HCT116 (cell line): ENCODE results near the gene PKHD1. TPM values are rescaled to one million over a fixed set of nuclear protein-coding genes. Genes with fewer than 3 reads are reported as not detected.

Experiments used
- ATAC-seq: fragments of 200-7000 bp; cut with Tn5 transposase; 2 replicates; pipeline ENCODE4 v1.9.1; 2020; ENCODE audit warnings: mild to moderate bottlenecking, moderate library complexity
- BruUV-seq: library from RNA; stranded (reverse); fragments of 400-500 nt; replicated peaks from 2 replicates; lab custom pipeline; 2021; lab: Mats Ljungman, UMichigan
- CTCF ChIA-PET: fragments of 300-600 bp; sonication (Branson Sonifier 250); formaldehyde crosslinking; loops from one replicate; lab custom pipeline; 2021; ENCODE audit warnings: antibody characterized with exemption; lab: Charles Lee
- POLR2A ChIA-PET: fragments of 300-600, 350-600 bp; sonication (Branson Sonifier 250); formaldehyde crosslinking; loops from one replicate; lab custom pipeline; 2021; ENCODE audit warnings: antibody characterized with exemption; lab: Charles Lee
- RAD21 ChIA-PET, 2 experiments: fragments of 300-600 bp; sonication (Branson Sonifier 250); formaldehyde crosslinking; loops; one replicate each; lab custom pipeline; 2023; ENCODE audit warnings: low total read pairs in 2 of 2; ENCODE audit not compliant: uncharacterized antibody in 2 of 2, unreplicated experiment in 2 of 2, low non-redundant PET in 1 of 2; lab: Charles Lee
- DNase-seq: peaks from one replicate; pipeline ENCODE4 v3.0.0-alpha.2; 2010; ENCODE audit warnings: low read depth, low spot score
- H2AFZ ChIP-seq: fragments of 200-600 bp; shearing (Covaris generic), sonication (generic); 2 replicates; pipeline ENCODE4 v1.6.1; 2017; ENCODE audit warnings: low read depth, mixed run types, mixed read lengths, antibody characterized with exemption, low read length; ENCODE audit not compliant: poor library complexity, severe bottlenecking
- H3K27ac ChIP-seq: 2 replicates; pipeline ENCODE4 v1.5.1; 2012; ENCODE audit warnings: low read depth, low read length
- H3K27me3 ChIP-seq: fragments of 200-600 bp; sonication (generic); 2 replicates; pipeline ENCODE4 v1.6.1; 2016; ENCODE audit warnings: mixed run types, low read length, mixed read lengths; ENCODE audit not compliant: insufficient read depth
- H3K36me3 ChIP-seq, 2 experiments: fragments of 200-500 bp in 1 of 2; fragments of 200-600 bp in 1 of 2; sonication (Bioruptor generic) in 1 of 2; sonication (generic) in 1 of 2; 2 replicates each; pipeline versions ENCODE4 v1.5.1 to v1.6.1; 2014 to 2016; ENCODE audit warnings: low read length in 2 of 2, inconsistent platforms in 1 of 2, mixed read lengths in 1 of 2, mixed run types in 1 of 2; ENCODE audit not compliant: insufficient read depth in 2 of 2, control insufficient read depth in 1 of 2
- H3K4me1 ChIP-seq, 2 experiments: fragments of 200-600 bp in 1 of 2; sonication (generic) in 1 of 2; 2 replicates each; pipeline versions ENCODE4 v1.5.1 to v1.6.1; 2012 to 2017; ENCODE audit warnings: low read length in 2 of 2, inconsistent platforms in 1 of 2, mild to moderate bottlenecking in 1 of 2, mixed read lengths in 1 of 2, mixed run types in 1 of 2, moderate library complexity in 1 of 2; ENCODE audit not compliant: insufficient read depth in 2 of 2, control insufficient read depth in 1 of 2
- H3K4me2 ChIP-seq: fragments of 200-600 bp; sonication (generic); 2 replicates; pipeline ENCODE4 v1.6.1; 2017; ENCODE audit warnings: mixed run types, low read length, mixed read lengths
- H3K4me3 ChIP-seq, 2 experiments: fragments of 200-600 bp in 1 of 2; sonication (generic) in 1 of 2; replicated peaks in 1 of 2; 2 replicates each; pipeline ENCODE4 v1.5.1; 2011 to 2016; ENCODE audit warnings: low read length in 2 of 2, control low read depth in 1 of 2, low read depth in 1 of 2, mild to moderate bottlenecking in 1 of 2, mixed read lengths in 1 of 2, mixed run types in 1 of 2
- H3K79me2 ChIP-seq: fragments of 200-600 bp; sonication (generic); 2 replicates; pipeline ENCODE4 v1.6.1; 2017; ENCODE audit warnings: mild to moderate bottlenecking, mixed run types, low read length, moderate library complexity, mixed read lengths; ENCODE audit not compliant: insufficient read depth
- H3K9ac ChIP-seq: fragments of 200-600 bp; sonication (generic); 2 replicates; pipeline ENCODE4 v1.6.1; 2016; ENCODE audit warnings: low read length, mixed read lengths
- H3K9me2 ChIP-seq: fragments of 200-600 bp; sonication (generic), shearing (Covaris generic); 2 replicates; pipeline ENCODE4 v1.6.1; 2017; ENCODE audit warnings: mixed run types, mild to moderate bottlenecking, moderate library complexity; ENCODE audit not compliant: insufficient read depth
- H3K9me3 ChIP-seq, 2 experiments: fragments of 200-500 bp in 1 of 2; fragments of 200-600 bp in 1 of 2; sonication (Bioruptor generic) in 1 of 2; sonication (generic) in 1 of 2; 2 replicates each; pipeline ENCODE4 v1.6.1; 2014 to 2017; ENCODE audit warnings: low read length in 2 of 2, mixed read lengths in 2 of 2, inconsistent platforms in 1 of 2, low read depth in 1 of 2, mild to moderate bottlenecking in 1 of 2, mixed run types in 1 of 2, moderate library complexity in 1 of 2; ENCODE audit not compliant: control insufficient read depth in 1 of 2, insufficient read depth in 1 of 2
- H4K20me1 ChIP-seq: fragments of 200-600 bp; sonication (generic), shearing (Covaris generic); 2 replicates; pipeline ENCODE4 v1.6.1; 2017; ENCODE audit warnings: mixed run types, mild to moderate bottlenecking, moderate library complexity; ENCODE audit not compliant: insufficient read depth
- CBX3 ChIP-seq: IDR thresholded peaks from 2 replicates; pipeline ENCODE4 v1.6.1; 2012; ENCODE audit warnings: low read depth
- CTCF ChIP-seq, 3 experiments: fragments of 200-600 bp in 1 of 3; sonication (generic) in 1 of 3; IDR thresholded peaks in 2 of 3; conservative IDR thresholded peaks in 1 of 3; 2 replicates each; pipeline ENCODE4 v1.5.1; 2012 to 2017; ENCODE audit warnings: low read depth in 2 of 3, low read length in 2 of 3, antibody characterized with exemption in 1 of 3, borderline replicate concordance in 1 of 3, control low read depth in 1 of 3, mild to moderate bottlenecking in 1 of 3, mixed read lengths in 1 of 3, mixed run types in 1 of 3, moderate library complexity in 1 of 3; ENCODE audit not compliant: insufficient read depth in 1 of 3
- EGR1 ChIP-seq: IDR thresholded peaks from 2 replicates; pipeline ENCODE4 v1.6.1; 2012; ENCODE audit warnings: low read depth
- ELF1 ChIP-seq: IDR thresholded peaks from 2 replicates; pipeline ENCODE4 v1.6.1; 2012; ENCODE audit warnings: low read depth, borderline replicate concordance
- EZH2 ChIP-seq: fragments of 200-600 bp; sonication (generic); IDR thresholded peaks from 2 replicates; pipeline ENCODE4 v1.6.1; 2017; ENCODE audit warnings: antibody characterized with exemption, mixed run types
- MAX ChIP-seq: IDR thresholded peaks from 2 replicates; pipeline ENCODE4 v1.6.1; 2012
- POLR2A ChIP-seq: IDR thresholded peaks from 2 replicates; pipeline ENCODE4 v1.7.0; 2011; ENCODE audit warnings: borderline replicate concordance; ENCODE audit not compliant: insufficient read depth, insufficient read length; ENCODE audit errors: extremely low read depth
- POLR2AphosphoS5 ChIP-seq: IDR thresholded peaks from 2 replicates; pipeline ENCODE4 v1.6.1; 2011; ENCODE audit warnings: mild to moderate bottlenecking, low read depth, low read length, moderate library complexity
- SP1 ChIP-seq: IDR thresholded peaks from 2 replicates; pipeline ENCODE4 v1.6.1; 2012; ENCODE audit warnings: low read depth
- TCF7L2 ChIP-seq: IDR thresholded peaks from 2 replicates; pipeline ENCODE4 v1.7.0; 2011; ENCODE audit warnings: borderline replicate concordance, inconsistent platforms; ENCODE audit not compliant: insufficient read depth, insufficient read length; ENCODE audit errors: extremely low read depth
- ZFX ChIP-seq: fragments of 450-650 bp; IDR thresholded peaks from 2 replicates; pipeline ENCODE4 v1.6.1; 2017
- intact Hi-C: fragments of 100-400 bp; cut with micrococcal nuclease; formaldehyde crosslinking; loops from 2 replicates; pipeline ENCODE4 v1.10.0; 2022
- total RNA-seq: library from RNA; stranded (reverse); gene quantifications from one replicate; pipeline ENCODE4 v1.2.1, GENCODE V29; 2021; ENCODE audit not compliant: unreplicated experiment

PKHD1 gene
- total RNA-seq, 1 experiment from 2014 or later = not detected

GRCh38 chr6:51929934-51930574 is 157.4 kb downstream of the PKHD1 start:
- no peak for ATAC-seq
- Histone ChIP-seq H3K9me3 (no peaks in the 10 kb centered on the region), H3K4me3 (no peak overlapping the region), H3K79me2 (no peaks in the 10 kb centered on the region), H4K20me1 (no peaks in the 10 kb centered on the region), H3K27ac (no peak overlapping the region), H3K36me3 (no peaks in the 10 kb centered on the region), H2AFZ (no peak overlapping the region), H3K4me1 (no peaks in the 10 kb centered on the region), H3K4me2 (no peak overlapping the region), H3K9me2 (no peaks in the 10 kb centered on the region), H3K27me3 (peaks cover 17% of the 10 kb centered on the region), H3K9ac (no peak overlapping the region)
- no peak for TF ChIP-seq SP1
- TF ChIP-seq EGR1 = no peak
- no peak for TF ChIP-seq ELF1
- no peak for TF ChIP-seq TCF7L2
- TF ChIP-seq POLR2AphosphoS5 = no peak
- TF ChIP-seq CTCF (IDR thresholded peaks at IDR 0.05 in 2 of 3, conservative IDR thresholded peaks at IDR 0.05 in 1 of 3; ENCODE audit: borderline replicate concordance in 1 of 3, insufficient read depth in 1 of 3, low read depth in 2 of 3, low read length in 2 of 3) = no peak
- TF ChIP-seq POLR2A = no peak
- BruUV-seq = no TSS peak
- no peak for DNase-seq
- ChIA-PET RAD21 (no interaction called here), POLR2A (no interaction called here), CTCF (no interaction called here)
- intact Hi-C loops = no loop called here

GRCh38 chr6:51928320-51928719 is 159.1 kb downstream of the PKHD1 start:
- RAD21 ChIA-PET = no interaction called here
- BruUV-seq = no TSS peak
- no peak for DNase-seq
- Histone ChIP-seq H3K9me2 (no peaks in the 10 kb centered on the region), H3K79me2 (no peaks in the 10 kb centered on the region), H3K9me3 (no peaks in the 10 kb centered on the region), H3K4me2 (no peak overlapping the region)
- POLR2A ChIA-PET = no interaction called here
- TF ChIP-seq ZFX (no peak), EGR1 (no peak), CBX3 (no peak), MAX (no peak), SP1 (no peak), EZH2 (no peak)
- TF ChIP-seq, all 23 proteins: peak for 0
- CTCF ChIA-PET = no interaction called here
- no peak overlapping the region for H2AFZ ChIP-seq
- no peaks in the 10 kb centered on the region for H3K4me1 ChIP-seq
- H3K27me3 ChIP-seq = peaks cover 17% of the 10 kb centered on the region; the same call in 1 of the 2 replicates
- no peak overlapping the region for H3K9ac ChIP-seq
- no peak overlapping the region for H3K4me3 ChIP-seq
- ATAC-seq = no peak
- no peaks in the 10 kb centered on the region for H4K20me1 ChIP-seq
- intact Hi-C loops = no loop called here
- no peak overlapping the region for H3K27ac ChIP-seq
- no peaks in the 10 kb centered on the region for H3K36me3 ChIP-seq
